CD4-positive, alpha-beta T cell (primary cell): ENCODE measurements around the gene IKZF1. TPM values are rescaled to one million over a fixed set of nuclear protein-coding genes. Genes with fewer than 3 reads are reported as not detected.

Experiments
- ATAC-seq: fragments of 200-7000 bp; cut with Tn5 transposase; one replicate; pipeline ENCODE4 v1.10.0; 2022; ENCODE audit warnings: mild to moderate bottlenecking; ENCODE audit not compliant: poor library complexity
- CTCF ChIA-PET: fragments of 350-600 bp; sonication (Branson Sonifier 250); formaldehyde crosslinking; loops from one replicate; lab custom pipeline; 2021; ENCODE audit warnings: antibody characterized with exemption, inconsistent platforms; lab: Charles Lee
- POLR2A ChIA-PET: fragments of 350-600 bp; sonication (Branson Sonifier 250); formaldehyde crosslinking; loops from one replicate; lab custom pipeline; 2021; ENCODE audit warnings: antibody characterized with exemption, inconsistent platforms; lab: Charles Lee
- DNase-seq, 14 experiments: peaks; one replicate each; pipeline ENCODE4 v3.0.0-alpha.2; 2013 to 2020; ENCODE audit warnings: mixed read lengths in 2 of 14
- H3K27ac ChIP-seq, 2 donors: one replicate each; pipeline versions ENCODE4 v1.5.1 to v1.7.0; 2013; ENCODE audit warnings: low read length in 2 of 2, low read depth in 1 of 2, mild to moderate bottlenecking in 1 of 2
- H3K27me3 ChIP-seq, 2 experiments: 1 replicate in 1 of 2; 2 replicates in 1 of 2; pipeline versions ENCODE4 v1.6.1 to v1.7.0; 2013; ENCODE audit warnings: low read length in 2 of 2, control low read depth in 1 of 2, mild to moderate bottlenecking in 1 of 2, moderate library complexity in 1 of 2; ENCODE audit not compliant: insufficient read depth in 2 of 2, control insufficient read depth in 1 of 2
- H3K36me3 ChIP-seq: one replicate; pipeline ENCODE4 v1.6.1; 2013; ENCODE audit warnings: low read length, control low read depth; ENCODE audit not compliant: insufficient read depth
- H3K4me1 ChIP-seq: one replicate; pipeline ENCODE4 v1.6.1; 2013; ENCODE audit warnings: low read length, control low read depth; ENCODE audit not compliant: insufficient read depth
- H3K4me3 ChIP-seq: one replicate; pipeline ENCODE4 v1.5.1; 2013; ENCODE audit warnings: mild to moderate bottlenecking, low read length, moderate library complexity
- H3K9me3 ChIP-seq, 2 experiments: 1 replicate in 1 of 2; 2 replicates in 1 of 2; pipeline versions ENCODE4 v1.6.1 to v1.7.0; 2013; ENCODE audit warnings: low read length in 2 of 2, mild to moderate bottlenecking in 2 of 2, control low read depth in 1 of 2, moderate library complexity in 1 of 2; ENCODE audit not compliant: control insufficient read depth in 1 of 2, insufficient read depth in 1 of 2
- H3K27ac Mint-ChIP-seq: one replicate; pipeline ENCODE4 v1.8.0; 2020; ENCODE audit warnings: mixed read lengths
- H3K27me3 Mint-ChIP-seq: one replicate; pipeline ENCODE4 v1.8.0; 2021; ENCODE audit warnings: mixed read lengths
- H3K36me3 Mint-ChIP-seq: one replicate; pipeline ENCODE4 v1.8.0; 2021; ENCODE audit warnings: low read depth, mixed read lengths
- H3K4me1 Mint-ChIP-seq: one replicate; pipeline ENCODE4 v1.8.0; 2021; ENCODE audit warnings: low read depth, mixed read lengths
- H3K4me3 Mint-ChIP-seq: one replicate; pipeline ENCODE4 v1.8.0; 2020; ENCODE audit warnings: mild to moderate bottlenecking, mixed read lengths
- H3K9me3 Mint-ChIP-seq: one replicate; pipeline ENCODE4 v1.8.0; 2020; ENCODE audit warnings: mixed read lengths
- CTCF ChIP-seq: fragments of 200-600 bp; IDR thresholded peaks from one replicate; pipeline ENCODE4 v1.8.0; 2022; ENCODE audit warnings: antibody characterized with exemption, mild to moderate bottlenecking
- intact Hi-C, 2 experiments: fragments of 100-400 bp; cut with DNase I in 1 of 2; cut with micrococcal nuclease in 1 of 2; formaldehyde crosslinking; loops; one replicate each; pipeline versions ENCODE4 v1.15.1 to v1.9.0; 2023 to 2025; cut with DNase I, micrococcal nuclease
- total RNA-seq, 174 experiments: library from RNA in 2 of 174; stranded (reverse) in 2 of 174; gene quantifications; one replicate each; pipeline ENCODE4 v1.2.3 and lab custom pipeline; 2021 to 2026

IKZF1 gene
- total RNA-seq, 2 experiments from 2014 or later = 297 to 300 TPM

- POLR2A ChIA-PET = interaction anchor here (1.8 to 16.3 kb wide), 2 partner anchors 34 to 69 kb away, joined by 11 to 350 read pairs; partner anchors contain the start of gene IKZF1
Observed at GRCh38 chr7:50275430-50275829, 29.1 kb upstream of the IKZF1 start.

GRCh38 chr7:50276483-50276882, 28.0 kb upstream of the IKZF1 start:
- Histone ChIP-seq H3K4me1 (peaks cover 27% of the 10 kb centered on the region), H3K27ac (no peak overlapping the region), H3K27me3 (no peaks in the 10 kb centered on the region), H3K4me3 (no peak overlapping the region), H3K9me3 (no peaks in the 10 kb centered on the region), H3K36me3 (no peaks in the 10 kb centered on the region)
- DNase-seq (no peak), ATAC-seq (no peak)
- H3K4me3 Mint-ChIP-seq = no peak overlapping the region
- no peak for TF ChIP-seq CTCF
- intact Hi-C loops = no loop called here
- ChIA-PET POLR2A (interaction anchor here (1.0 to 1.1 kb wide), 3 partner anchors 9 to 62 kb away, joined by 3 to 4 read pairs (median 3); no protein-coding TSS in a partner anchor), CTCF (interaction anchor here (0.6 kb wide), 1 partner anchor 78 kb away, joined by 4 read pairs; no protein-coding TSS in a partner anchor)
- H3K36me3 Mint-ChIP-seq = no peaks in the 10 kb centered on the region
- no peaks in the 10 kb centered on the region for H3K9me3 Mint-ChIP-seq
- H3K4me1 Mint-ChIP-seq = peaks cover 73% of the 10 kb centered on the region
- no peaks in the 10 kb centered on the region for H3K27me3 Mint-ChIP-seq
- H3K27ac Mint-ChIP-seq = no peak overlapping the region

More at GRCh38 chr7:50275430-50275829, 29.1 kb upstream of the IKZF1 start:
- H3K27ac Mint-ChIP-seq = no peak overlapping the region
- ATAC-seq (no peak), DNase-seq (no peak)
- Histone ChIP-seq H3K27me3 (no peaks in the 10 kb centered on the region), H3K36me3 (no peaks in the 10 kb centered on the region), H3K27ac (no peak overlapping the region), H3K9me3 (no peaks in the 10 kb centered on the region), H3K4me3 (no peak overlapping the region), H3K4me1 (peaks cover 28% of the 10 kb centered on the region)
- H3K4me1 Mint-ChIP-seq = peaks cover 71% of the 10 kb centered on the region
- TF ChIP-seq CTCF = no peak
- intact Hi-C loops = no loop called here
- CTCF ChIA-PET = interaction anchor here (1.1 to 3.1 kb wide), 3 partner anchors 22 to 70 kb away, joined by 3 to 12 read pairs (median 5); no protein-coding TSS in a partner anchor
- H3K36me3 Mint-ChIP-seq = no peaks in the 10 kb centered on the region
- H3K9me3 Mint-ChIP-seq = no peaks in the 10 kb centered on the region
- H3K27me3 Mint-ChIP-seq = no peaks in the 10 kb centered on the region
- no peak overlapping the region for H3K4me3 Mint-ChIP-seq

GRCh38 chr7:50278120-50278519, 26.4 kb upstream of the IKZF1 start:
- POLR2A ChIA-PET = no interaction called here
- Histone ChIP-seq H3K9me3 (no peaks in the 10 kb centered on the region), H3K36me3 (no peaks in the 10 kb centered on the region), H3K27ac (no peak overlapping the region), H3K27me3 (no peaks in the 10 kb centered on the region), H3K4me3 (no peak overlapping the region), H3K4me1 (peaks cover 30% of the 10 kb centered on the region)
- Mint-ChIP-seq H3K36me3 (no peaks in the 10 kb centered on the region), H3K4me1 (peaks cover 72% of the 10 kb centered on the region), H3K4me3 (no peak overlapping the region), H3K27me3 (no peaks in the 10 kb centered on the region), H3K9me3 (no peaks in the 10 kb centered on the region), H3K27ac (no peak overlapping the region)
- no peak for TF ChIP-seq CTCF
- intact Hi-C loops = no loop called here
- no peak for DNase-seq
- CTCF ChIA-PET = no interaction called here
- ATAC-seq = no peak
